GM18873 (cell line): ENCODE measurements around the gene POLR1H.
A peak's percentile ranks its signal among the peaks of the same experiment; 100 is the strongest.

Experiments used
- ATAC-seq: cut with Tn5 transposase; IDR thresholded peaks from one replicate; pipeline ENCODE4 v1.9.1; 2021; ENCODE audit warnings: mild to moderate bottlenecking, moderate library complexity, moderate number of reproducible peaks; ENCODE audit not compliant: unreplicated experiment, low FRiP score

The POLR1H gene

DNA sequence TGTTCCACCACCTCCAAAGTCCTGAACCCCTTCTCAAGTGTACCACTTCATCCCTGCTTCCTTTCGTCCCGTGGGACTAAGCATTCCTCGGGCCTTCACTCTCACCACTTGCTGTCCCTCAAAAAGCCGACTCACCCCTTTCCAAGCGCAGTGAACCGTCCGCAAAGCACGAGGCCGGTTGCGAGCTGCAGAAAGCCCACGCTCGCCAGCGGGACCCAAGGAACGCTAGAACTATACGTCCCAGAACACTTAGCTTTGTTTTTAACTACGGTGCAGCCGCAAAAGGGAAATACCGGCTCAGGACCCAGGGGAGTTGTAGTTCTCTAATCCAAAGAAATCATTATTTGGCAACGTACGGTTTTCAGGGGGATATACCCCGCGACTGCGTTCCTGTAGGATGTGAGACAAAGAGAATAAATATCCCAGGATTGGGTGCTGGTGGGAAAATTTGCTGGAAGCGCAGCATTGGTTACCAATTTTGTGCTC lies 416 bp upstream of the POLR1H start:
- ATAC-seq = no peak

DNA sequence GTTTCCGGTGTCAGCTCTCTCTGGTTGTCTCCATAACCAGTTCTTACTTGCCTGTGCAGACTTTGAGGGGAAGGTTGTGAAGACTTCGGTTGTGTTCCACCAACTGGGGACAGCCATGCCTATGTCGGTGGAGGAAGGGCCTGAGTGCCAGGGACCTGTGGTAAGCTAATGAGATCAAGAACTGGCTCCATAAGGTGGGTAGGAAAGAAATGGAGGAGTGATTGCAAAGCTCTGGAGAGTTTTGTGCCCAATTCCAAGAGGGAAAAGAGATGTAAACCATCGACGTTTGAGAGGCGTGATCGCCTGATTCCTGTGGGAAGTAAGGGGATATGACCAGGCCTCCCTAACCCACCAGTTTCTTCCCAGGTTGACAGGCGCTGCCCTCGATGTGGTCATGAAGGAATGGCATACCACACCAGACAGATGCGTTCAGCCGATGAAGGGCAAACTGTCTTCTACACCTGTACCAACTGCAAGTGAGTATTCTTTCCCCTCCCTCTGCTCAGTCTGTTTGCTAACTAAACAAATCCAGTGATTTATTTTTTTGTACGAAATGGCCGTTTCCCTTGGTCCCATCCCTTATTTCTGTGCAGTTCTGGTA lies 893 bp downstream of the POLR1H start:
- ATAC-seq = peak; percentile 15

DNA sequence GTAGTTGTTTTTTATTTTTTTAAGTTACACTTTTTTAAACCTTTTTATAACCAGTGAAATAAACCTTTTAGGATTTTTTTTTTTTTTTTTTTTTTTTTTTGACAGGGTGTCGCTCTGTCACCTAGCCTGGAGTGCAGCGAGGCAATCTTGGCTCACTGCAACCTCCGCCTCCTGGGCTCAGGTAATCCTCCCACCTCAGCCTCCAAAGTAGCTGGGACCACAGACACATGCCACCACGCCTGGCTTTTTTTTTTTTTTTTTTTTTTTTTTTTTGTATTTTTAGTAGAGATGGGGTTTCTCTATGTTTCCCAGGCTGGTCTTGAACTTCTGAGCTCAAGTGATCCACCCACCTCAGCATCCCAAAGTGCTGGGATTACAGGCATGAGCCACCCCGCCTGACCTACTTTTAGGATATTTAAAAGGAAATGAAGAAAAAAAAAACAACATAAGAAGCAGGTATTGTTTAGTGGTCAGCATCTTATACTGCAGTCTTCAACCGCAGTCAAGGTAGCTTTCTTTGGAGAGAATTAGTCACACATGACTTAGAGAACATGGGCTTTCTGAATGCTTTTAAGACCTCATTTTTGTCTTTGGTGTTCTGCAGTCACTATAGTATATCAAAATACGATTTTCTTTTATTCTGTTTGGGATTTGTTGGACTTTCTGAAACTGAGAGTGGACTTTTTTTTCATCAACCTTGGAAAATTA lies 1.6 kb downstream of the POLR1H start:
- ATAC-seq = no peak

DNA sequence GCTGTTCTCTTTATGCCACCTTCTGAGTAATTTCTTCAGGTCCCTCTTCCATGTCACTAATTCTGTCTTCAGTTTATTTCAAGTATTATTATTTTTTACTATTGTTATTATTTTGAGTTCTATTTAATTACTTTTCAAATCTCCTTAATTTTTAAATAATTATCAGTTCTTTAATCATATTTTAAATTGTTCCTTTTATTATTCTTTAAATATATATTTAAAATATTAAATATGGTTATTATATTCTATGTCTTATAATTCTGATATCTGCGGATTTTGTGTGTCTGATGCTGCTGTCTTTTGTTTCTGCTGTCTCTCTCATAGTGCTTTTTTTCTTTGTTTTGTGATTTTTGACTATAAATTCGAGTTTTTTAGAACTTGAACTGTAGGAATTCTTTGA lies 2.2 kb downstream of the POLR1H start:
- no peak for ATAC-seq

DNA sequence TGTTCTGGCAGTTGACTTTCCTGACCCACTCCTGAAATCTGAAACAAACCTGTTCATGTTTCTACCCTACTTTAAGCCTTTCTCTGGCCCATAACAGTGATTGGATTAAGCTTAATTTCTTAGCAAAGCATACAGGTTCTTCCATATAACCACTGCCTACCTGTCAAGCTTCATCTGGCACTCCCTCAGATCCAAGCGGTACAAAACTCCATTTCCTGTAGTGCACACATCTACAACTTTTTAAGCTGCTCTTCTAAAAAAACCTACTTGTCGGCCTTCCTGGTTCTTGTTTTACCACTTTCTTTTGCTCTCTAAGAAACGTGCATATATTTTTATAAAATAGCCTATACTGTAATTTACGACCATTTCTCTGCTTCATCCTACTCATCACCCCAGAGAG lies 5.0 kb downstream of the POLR1H start:
- ATAC-seq = no peak

DNA sequence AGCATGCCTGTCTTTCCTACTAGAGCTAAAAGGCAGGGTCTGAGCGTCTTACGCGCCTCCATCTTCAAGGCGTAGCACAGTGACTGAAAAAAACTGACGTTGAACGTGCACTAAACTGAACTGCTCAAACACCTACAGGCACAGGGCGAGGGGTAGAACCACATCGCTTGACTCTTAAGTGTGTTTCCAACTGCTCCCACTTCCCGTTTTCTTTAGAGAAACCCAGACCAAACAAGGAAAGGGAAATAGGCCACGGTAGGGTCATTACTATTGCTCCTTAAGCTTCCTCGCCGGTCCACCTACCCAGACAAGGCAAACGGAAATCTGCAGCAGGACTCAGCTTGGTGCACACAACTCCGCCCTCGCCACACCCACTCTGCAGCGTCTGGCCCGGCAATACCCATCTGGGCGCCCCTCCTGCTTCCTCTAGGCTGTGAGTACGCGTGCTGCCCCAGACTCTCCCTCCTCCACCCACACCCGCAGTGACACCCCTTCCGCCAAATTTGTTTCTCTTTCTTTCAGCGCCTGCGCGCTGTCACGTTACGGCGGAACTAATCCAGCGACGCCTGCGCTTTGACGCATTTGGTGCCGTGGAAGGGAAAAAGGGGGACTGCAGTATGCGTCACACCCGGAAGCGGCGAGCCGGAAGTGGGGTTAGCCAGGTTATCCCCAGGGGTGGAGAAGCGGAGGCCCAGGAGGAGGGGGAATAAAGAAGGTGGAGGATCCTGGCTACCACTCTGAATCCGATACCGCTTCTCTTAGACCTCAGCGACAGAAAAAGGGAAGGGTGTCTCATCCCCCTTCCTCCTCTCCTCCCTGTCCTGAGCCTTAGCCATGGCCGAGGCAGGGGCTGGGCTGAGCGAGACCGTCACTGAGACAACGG lies 5.8 kb downstream of the POLR1H start, which contains the start of gene PPP1R11:
Gene PPP1R11, plus strand, starts transcription at position 622 of the 883 bp plus-strand sequence. Its CDS starts 213 bp downstream, at position 835.
- peak; percentile 91 for ATAC-seq

DNA sequence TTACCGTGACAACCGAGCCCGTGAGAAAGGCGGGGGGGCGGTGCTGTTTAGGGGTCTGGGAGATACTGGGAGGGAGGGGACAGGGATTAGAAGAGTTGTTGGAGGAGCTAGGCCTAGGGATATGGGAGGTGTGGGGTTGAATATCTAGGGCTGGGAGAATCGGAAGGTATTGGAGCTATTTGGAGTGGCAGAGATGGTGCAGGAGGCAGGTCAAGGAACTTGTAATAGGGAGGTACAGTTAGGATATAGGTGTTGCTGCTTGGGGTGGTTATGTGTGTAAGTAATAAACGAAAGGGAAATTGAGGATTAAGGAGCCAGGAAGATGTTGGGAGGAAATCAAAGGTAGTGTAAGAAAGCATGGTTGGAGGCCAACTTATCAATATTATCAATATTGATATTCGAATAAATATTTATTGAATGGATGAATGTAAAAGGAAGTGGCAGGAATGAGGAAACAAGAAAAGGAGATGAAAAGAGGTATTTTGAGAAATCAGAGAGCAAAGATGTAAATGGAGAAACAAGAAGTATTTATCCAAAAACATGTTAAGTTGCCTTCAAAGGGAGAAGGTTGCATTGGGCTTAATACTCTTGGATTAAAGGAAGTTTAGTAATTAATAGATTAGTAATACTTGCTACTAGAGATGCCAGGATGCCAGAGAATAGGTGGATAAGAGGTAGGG lies 6.5 kb downstream of the POLR1H start:
- no peak for ATAC-seq

DNA sequence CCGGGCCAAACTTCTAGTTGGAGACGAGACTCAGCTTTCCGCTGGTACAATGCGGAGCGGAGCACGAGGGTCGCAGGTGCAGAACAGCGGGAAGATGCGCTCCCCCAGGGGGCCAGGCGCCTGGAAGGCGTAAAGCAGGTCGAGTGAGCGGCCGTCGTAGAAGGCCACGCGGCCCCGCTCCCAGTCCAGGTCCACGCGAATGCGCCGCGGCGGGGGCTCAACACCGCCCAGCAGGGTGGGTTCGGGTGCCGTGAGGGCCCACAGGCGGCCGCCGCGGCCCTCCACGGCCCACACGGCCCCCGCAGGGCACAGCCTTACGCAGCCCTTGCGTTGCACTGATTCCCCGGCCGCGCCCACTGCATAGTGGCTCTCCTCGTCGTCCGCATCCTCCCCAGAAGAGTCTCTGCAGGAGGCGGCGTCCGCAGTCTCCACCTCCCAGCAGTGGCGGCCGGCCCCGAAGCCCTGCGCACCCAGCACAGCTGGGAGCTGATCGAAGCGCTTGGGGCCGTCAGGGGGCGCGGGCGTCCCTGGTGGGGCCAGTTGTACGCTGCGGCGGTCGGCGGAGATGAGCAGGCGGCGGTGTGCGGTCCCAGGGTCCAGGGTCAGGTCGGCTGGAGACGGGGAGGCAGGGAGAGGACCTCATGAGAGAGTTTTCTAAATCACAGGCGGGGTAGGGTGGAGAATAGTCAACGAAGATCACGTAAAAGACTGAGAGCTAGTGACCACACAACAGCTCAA lies 10.2 kb downstream of the POLR1H start:
- ATAC-seq = no peak

DNA sequence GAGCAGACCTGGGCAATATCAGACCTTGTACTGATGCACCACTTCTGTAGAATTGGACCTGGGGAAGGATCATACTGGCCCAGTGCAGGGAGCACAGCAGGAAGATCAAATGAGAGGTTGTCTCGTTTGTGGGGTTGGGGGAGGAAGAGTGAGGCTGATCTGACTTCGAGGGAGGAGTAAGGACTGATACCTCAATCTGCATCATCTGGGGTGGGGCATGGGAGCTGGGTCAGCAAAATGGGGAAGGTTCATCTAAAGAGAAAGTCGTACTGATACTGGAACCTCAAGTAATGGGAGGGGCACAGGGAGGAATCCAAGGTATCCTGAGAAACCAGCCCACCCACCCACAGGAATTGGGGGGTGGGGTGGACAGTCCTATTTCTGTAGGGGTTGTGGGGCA lies 10.8 kb downstream of the POLR1H start:
- no peak for ATAC-seq

DNA sequence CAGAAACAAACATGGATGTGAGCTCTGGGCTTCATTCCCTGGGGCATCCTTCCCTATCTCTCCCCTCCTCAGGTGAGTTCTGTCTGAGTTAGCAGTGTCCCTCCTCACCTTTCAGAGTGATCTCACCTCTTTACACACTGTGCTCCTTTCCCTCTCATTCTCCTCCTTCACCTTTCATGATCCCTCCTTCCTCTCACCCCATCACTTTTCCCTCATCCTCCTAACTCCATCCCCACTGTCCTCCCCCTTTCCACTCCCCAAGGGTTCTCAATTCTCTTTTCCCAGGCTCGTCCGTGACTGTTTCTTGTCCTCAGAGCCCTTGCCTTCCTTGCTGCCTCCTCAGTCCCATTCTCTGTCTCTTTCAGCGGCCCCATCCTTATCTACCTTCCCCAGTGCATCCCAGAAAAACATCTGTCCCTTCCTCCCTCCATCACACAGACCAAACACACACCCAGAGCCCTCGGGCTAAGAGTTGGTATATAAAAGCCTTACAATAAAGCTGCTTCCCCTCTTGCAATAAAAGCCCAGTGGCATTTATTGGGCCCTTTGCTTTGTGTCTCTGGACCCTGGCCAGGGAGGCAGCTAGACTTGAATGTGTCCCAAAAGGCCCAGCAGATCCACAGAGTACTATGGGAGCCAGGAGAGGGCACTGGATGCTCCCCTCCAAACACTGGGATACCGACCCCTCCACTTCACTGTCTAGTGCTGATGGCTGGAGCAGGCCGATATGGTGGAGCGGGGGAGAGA lies 12.6 kb downstream of the POLR1H start:
- ATAC-seq = no peak

DNA sequence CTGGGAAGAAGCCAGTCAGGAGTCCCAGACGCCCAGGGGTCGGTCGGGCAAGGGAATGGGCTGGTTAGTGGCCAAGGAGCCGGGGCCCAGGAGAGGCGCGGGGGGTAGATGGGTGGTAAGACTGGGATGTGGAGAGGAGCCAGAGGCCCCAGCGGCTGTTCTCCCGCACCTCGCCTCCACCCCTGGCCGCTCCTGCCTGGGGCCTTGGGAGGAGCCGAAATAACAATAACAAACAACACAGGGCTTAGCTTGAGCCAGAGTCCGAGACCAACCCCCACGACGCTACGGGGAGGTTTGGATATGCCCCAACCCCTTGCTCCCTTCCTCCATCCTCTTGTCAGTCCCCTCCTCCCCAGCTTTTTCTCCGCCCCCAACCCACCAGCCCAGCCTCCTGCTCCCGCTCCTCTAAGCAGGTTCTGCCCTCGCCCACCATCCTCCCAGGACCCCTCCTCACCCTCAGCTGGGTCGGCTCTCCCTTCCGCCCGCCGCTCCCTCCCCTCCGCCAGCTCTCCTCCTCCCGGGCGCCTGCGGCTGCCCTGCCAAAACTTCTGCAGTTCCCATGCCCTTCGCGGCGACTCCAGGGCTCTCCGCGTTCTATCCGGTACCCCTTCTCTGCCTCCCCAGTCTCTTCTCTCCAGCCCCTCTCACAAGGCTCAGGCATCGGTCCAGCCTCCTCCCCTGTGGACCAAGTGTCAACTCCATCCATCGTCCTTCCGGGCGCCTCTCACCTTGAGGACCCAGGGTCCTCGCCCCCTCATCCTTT lies 13.4 kb downstream of the POLR1H start:
- ATAC-seq = no peak

DNA sequence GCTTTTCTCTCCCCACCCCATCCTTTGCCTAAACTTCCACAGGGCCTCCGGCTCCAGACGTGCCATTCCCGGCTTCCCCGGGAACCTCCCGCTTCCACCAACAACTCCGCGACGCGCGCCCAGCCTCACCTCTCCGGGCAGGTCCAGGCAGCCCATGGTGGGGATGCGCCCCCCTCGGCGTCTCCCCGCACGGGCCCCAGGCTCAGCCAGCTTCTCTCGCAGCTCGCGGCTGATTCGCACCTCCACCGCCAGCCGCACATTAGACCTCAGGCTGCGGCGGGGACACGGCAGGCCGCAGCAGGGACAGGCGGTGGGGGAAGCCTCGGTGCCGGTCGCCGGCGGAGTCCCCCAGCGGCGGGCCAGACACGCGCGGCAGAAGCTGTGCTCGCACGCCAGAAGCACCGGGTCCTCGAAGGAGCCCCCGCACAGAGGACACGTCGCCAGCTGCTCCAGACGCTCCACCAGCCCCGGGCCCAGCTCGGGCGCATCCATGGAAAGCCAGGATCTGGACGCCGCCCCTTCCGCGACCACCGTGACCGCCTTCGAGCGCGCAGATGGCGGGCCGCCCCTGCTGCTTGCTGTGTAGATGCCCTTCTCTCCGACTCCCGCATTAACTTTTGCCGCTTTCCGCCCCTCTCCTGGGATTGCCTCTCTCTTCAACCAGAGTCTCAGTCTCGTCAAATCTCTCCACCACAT lies 14.2 kb downstream of the POLR1H start, which contains the start of gene RNF39:
Gene RNF39, minus strand, starts transcription at position 676 of the 696 bp plus-strand sequence. Its CDS starts 184 bp downstream, at position 492.
- ATAC-seq = no peak

DNA sequence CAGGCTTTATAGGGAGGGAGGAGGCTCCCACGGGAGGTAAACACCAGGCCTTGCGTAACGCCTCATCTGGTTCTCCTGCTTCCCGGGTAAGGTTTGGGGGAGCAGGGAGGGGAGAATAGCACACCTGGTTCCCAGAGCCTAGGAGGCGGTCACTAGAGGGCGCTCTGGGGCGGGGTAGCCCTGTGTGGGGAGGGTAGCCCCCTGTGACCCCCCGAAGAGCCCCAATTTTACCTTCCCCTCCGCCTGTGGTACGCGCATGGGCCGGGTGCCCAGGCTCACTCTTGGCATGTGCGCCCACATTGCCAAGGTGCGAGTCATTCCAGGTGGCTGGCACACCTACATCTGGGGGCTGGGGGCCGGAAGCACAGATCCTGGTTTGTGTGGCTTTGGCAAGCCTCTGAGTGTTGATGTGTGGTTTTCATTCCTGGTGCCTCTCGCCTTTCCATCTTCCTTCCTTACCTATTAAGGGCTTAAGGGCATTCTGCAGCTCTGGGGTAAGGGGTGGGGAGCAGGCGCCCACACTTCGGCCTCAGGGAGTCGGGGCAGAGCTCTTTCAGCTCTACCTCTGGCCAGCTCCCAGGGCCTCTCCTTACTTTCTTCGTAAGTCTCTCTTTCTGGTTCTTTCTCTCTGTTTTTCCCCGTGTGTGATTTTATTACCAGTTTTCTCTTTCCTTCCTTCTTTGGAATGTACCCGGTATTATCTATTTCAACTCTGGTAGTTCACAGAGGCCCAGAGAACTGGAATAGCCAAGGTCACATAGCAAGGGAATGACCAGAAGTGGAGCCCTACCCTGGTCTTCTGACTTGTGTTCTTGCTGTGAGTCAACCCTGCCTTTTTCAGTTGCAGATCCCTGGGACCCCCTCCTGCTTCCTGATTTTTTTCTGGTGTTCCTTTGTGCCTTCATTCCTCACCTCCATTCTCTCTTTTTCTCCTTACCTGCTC lies 15.0 kb downstream of the POLR1H start:
- no peak for ATAC-seq

DNA sequence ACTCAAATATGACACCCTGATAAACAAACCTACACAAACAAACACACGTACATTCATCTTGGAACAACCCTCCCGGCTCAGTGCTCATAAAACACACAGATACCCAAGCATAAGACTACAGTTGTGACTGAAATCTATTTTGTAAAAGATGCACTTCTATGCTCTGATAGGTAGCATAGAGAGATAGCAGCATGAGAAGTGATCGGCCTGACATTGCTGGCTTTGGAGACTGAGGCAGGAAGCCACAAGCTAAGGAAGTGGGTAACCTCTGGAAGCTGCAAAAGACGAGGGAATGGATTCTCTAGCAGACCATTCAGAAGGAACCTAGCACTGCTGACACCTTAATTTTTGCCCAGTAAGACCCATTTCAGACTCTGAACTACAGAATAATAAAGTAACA lies 16.2 kb downstream of the POLR1H start:
- ATAC-seq = no peak

DNA sequence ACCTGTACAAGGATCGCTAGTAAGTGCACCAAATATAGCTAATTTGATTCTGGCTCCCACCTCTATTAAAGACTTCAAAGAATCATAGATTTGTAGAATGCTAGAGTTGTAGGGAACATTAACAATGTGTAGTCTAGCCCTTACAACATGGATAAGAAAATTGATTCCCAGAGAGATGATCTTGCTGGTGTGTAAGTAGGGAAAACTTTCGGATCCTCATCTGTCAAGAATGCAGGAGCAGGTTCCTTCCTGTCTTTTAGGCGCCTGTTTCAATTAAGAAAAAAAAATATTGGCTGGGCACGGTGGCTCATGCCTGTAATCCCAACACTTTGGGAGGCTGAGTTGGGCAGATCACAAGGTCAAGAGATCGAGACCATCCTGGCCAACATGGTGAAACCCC lies 26.8 kb downstream of the POLR1H start:
- ATAC-seq = no peak

DNA sequence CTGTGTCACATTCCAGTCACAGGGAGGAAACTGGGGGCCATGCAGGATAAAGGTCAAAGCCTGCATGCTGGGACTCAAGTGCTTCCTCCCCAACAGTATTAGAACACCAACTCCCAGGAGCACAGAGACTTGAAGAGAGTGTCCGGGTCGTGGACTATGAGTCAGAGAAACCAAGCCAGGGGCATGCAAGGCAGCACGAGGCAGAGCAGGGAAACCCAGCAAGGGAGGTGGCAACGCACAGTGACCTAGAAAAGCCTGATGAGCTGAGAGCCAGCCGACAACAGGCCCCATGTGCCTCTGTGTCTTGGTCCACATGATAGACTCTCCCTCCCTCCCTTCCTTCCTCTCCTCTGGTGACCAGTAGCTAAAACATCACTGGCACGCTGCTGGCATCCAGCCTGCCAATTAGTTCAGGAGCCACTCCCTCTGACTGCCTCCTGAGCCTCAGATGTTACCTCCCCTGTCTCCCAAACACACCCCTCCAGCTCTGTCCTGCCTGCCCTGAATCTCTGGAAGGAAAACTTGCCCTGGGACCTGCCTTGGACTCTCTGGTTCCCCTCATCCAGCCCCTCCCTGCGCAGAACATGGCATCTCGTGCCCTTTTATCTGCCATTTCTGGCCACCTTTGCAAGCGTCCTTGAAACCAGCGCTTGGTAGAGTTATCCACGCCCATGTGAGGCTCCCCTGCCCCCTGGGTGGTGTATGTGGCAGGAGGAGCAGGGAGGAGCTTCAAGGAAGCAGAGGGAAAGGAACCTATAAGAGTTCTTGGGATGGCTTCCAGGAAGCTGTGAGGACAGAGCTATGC lies 30.7 kb downstream of the POLR1H start:
- no peak for ATAC-seq
